ENCODE data around the gene CABCOCO1.

The CABCOCO1 gene

DNA sequence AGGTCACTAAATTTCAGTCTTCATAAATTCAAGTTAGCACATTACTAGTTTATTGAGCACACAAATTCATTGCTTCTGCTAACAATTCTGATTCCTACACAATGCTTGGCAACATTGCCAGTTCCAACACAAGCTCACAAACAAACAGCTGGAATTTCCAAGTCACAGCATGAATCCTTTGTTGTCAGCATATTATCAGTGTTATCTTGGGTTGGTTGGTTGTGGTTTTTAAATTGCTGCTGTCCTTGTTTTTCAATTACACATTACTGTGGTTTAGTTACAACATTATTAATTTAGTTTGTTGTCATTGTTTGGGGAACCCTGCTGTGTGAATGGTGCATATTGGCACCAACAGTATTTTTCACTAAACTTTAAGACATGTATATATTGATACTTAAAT is 152.8 kb downstream of the CABCOCO1 start:
- H3K27ac ChIP-seq = no peak overlapping the region
- CTCF ChIA-PET = no interaction called here
- TF ChIP-seq, protein P1, sequence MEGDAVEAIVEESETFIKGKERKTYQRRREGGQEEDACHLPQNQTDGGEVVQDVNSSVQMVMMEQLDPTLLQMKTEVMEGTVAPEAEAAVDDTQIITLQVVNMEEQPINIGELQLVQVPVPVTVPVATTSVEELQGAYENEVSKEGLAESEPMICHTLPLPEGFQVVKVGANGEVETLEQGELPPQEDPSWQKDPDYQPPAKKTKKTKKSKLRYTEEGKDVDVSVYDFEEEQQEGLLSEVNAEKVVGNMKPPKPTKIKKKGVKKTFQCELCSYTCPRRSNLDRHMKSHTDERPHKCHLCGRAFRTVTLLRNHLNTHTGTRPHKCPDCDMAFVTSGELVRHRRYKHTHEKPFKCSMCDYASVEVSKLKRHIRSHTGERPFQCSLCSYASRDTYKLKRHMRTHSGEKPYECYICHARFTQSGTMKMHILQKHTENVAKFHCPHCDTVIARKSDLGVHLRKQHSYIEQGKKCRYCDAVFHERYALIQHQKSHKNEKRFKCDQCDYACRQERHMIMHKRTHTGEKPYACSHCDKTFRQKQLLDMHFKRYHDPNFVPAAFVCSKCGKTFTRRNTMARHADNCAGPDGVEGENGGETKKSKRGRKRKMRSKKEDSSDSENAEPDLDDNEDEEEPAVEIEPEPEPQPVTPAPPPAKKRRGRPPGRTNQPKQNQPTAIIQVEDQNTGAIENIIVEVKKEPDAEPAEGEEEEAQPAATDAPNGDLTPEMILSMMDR (conservative IDR thresholded peaks at IDR 0.05; ENCODE audit: low read depth) = no peak
- DNase-seq (ENCODE audit: low spot score) = no peak
- POLR2A ChIA-PET (ENCODE audit: low non-redundant PET) = no interaction called here

All from RWPE1 (cell line).